Lower lobe of right lung (tissue), 2 donors: ENCODE results near the gene MYO1E. TPM values are rescaled to one million over a fixed set of nuclear protein-coding genes. Genes with fewer than 3 reads are reported as not detected.

Experiments
- ATAC-seq, 2 donors: fragments of 200-7000 bp; cut with Tn5 transposase; one replicate each; pipeline ENCODE4 v1.9.1; 2020 to 2022; ENCODE audit warnings: mild to moderate bottlenecking in 2 of 2, moderate library complexity in 2 of 2
- DNase-seq: peaks from one replicate; pipeline ENCODE4 v3.0.0-alpha.2; 2020
- H3K27ac ChIP-seq: fragments of 200-600 bp; one replicate; pipeline ENCODE4 v1.8.0; 2022
- H3K27me3 ChIP-seq: fragments of 200-600 bp; one replicate; pipeline ENCODE4 v1.8.0; 2022; ENCODE audit warnings: low read depth
- H3K36me3 ChIP-seq: fragments of 200-600 bp; one replicate; pipeline ENCODE4 v1.8.0; 2022; ENCODE audit warnings: mild to moderate bottlenecking
- H3K4me1 ChIP-seq: fragments of 200-600 bp; one replicate; pipeline ENCODE4 v1.8.0; 2022
- H3K4me3 ChIP-seq: fragments of 200-600 bp; one replicate; pipeline ENCODE4 v1.8.0; 2022; ENCODE audit warnings: mild to moderate bottlenecking
- H3K9me3 ChIP-seq: fragments of 200-600 bp; one replicate; pipeline ENCODE4 v1.8.0; 2022
- intact Hi-C: fragments of 100-400 bp; cut with DNase I; formaldehyde crosslinking; loops from one replicate; pipeline ENCODE4 v1.11.0; 2022
- total RNA-seq: library from RNA; stranded (reverse); fragmentation: NEBNext Ultra II Directional; extraction: Animal tissue kit (Norgen Biotek cat#: 25700); gene quantifications from one replicate; pipeline ENCODE4 v1.2.1, GENCODE V29; 2021
- TF ChIP-seq, protein P1 (sequence below): fragments of 200-600 bp; IDR thresholded peaks from one replicate; pipeline ENCODE4 v1.8.0; 2022; ENCODE audit warnings: antibody characterized with exemption, mild to moderate bottlenecking
- donor health status: DM: no; HTN: yes; CAD: no; lungs with severe emphysema.

Gene MYO1E
- total RNA-seq, 1 donor from 2014 or later = 59.4 TPM

DNA sequence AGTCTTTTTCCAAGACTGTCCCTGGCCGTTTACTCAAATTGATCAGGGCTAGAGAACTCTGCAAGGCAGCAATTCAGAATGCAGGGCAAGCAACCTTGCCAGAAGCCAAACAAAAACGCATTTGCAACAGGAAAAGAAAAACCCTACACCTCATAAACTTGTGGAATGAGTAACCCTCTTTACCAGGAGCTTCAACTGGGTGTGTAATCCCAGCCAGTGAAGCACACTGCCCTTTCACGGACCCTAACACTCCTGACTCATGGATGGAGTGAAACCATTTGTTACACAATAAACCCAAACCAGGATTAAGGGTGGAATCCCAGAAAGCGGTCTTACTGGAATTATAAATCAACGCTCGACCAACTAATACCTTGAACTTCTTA lies 180.8 kb downstream of the MYO1E start:
- Histone ChIP-seq H3K27ac (no peak overlapping the region), H3K27me3 (no peaks in the 10 kb centered on the region), H3K9me3 (no peaks in the 10 kb centered on the region), H3K4me1 (no peaks in the 10 kb centered on the region), H3K36me3 (peaks cover 68% of the 10 kb centered on the region), H3K4me3 (no peak overlapping the region)
- intact Hi-C loops = no loop called here
- DNase-seq = no peak
- no peak for ATAC-seq
- TF ChIP-seq, protein P1, sequence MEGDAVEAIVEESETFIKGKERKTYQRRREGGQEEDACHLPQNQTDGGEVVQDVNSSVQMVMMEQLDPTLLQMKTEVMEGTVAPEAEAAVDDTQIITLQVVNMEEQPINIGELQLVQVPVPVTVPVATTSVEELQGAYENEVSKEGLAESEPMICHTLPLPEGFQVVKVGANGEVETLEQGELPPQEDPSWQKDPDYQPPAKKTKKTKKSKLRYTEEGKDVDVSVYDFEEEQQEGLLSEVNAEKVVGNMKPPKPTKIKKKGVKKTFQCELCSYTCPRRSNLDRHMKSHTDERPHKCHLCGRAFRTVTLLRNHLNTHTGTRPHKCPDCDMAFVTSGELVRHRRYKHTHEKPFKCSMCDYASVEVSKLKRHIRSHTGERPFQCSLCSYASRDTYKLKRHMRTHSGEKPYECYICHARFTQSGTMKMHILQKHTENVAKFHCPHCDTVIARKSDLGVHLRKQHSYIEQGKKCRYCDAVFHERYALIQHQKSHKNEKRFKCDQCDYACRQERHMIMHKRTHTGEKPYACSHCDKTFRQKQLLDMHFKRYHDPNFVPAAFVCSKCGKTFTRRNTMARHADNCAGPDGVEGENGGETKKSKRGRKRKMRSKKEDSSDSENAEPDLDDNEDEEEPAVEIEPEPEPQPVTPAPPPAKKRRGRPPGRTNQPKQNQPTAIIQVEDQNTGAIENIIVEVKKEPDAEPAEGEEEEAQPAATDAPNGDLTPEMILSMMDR = no peak

DNA sequence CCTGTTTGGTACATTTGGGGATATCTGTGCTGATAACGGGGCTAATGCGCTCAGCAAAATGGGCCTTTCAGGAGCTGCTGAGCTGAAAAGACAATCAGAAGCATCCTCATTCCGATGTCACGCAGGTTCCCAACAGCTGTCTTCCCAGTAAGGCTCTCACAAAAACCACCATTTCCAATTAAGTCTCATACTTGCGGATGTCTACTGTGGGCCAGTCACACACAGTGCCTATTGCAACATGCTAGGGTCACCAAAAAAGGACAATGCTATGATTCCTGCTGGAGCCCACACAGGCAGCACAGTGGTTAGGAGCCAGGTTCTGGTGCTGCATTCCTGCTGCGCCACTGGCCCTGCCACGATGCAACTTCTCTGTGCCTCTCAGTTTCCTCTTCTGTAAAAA lies 182.4 kb downstream of the MYO1E start:
- TF ChIP-seq, protein P1 = no peak

DNA sequence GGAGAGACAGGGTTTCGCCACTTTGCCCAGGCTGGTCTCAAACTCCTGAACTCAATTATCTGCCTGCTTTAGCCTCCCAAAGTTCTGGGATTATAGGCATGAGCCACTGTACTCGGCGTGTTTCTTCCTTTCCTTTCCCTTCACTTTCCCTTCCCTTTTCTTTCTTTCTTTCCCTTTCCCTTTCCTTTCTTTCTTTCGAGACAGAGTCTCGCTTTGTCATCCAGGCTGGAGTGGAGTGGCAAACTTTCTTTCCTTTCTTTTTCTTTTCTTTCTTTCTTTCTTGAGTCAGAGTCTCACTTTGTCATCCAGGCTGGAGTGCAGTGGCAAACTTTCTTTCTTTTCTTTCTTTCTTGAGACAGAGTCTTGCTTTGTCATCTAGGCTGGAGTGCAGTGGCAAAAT lies 183.4 kb downstream of the MYO1E start:
- no peak overlapping the region for H3K4me3 ChIP-seq
- H3K36me3 ChIP-seq = peaks cover 45% of the 10 kb centered on the region
- DNase-seq = no peak
- no peak overlapping the region for H3K27ac ChIP-seq
- intact Hi-C loops = no loop called here
- no peaks in the 10 kb centered on the region for H3K9me3 ChIP-seq
- no peaks in the 10 kb centered on the region for H3K4me1 ChIP-seq
- TF ChIP-seq, protein P1 = no peak
- H3K27me3 ChIP-seq = no peaks in the 10 kb centered on the region
- no peak for ATAC-seq

More for the DNA sequence above, 182.4 kb downstream of the MYO1E start:
- H3K4me3 ChIP-seq = no peak overlapping the region
- peaks cover 56% of the 10 kb centered on the region for H3K36me3 ChIP-seq
- H3K27ac ChIP-seq = no peak overlapping the region
- no peak for ATAC-seq
- no peak for DNase-seq
- intact Hi-C loops = no loop called here
- no peaks in the 10 kb centered on the region for H3K9me3 ChIP-seq
- no peaks in the 10 kb centered on the region for H3K4me1 ChIP-seq
- no peaks in the 10 kb centered on the region for H3K27me3 ChIP-seq

DNA sequence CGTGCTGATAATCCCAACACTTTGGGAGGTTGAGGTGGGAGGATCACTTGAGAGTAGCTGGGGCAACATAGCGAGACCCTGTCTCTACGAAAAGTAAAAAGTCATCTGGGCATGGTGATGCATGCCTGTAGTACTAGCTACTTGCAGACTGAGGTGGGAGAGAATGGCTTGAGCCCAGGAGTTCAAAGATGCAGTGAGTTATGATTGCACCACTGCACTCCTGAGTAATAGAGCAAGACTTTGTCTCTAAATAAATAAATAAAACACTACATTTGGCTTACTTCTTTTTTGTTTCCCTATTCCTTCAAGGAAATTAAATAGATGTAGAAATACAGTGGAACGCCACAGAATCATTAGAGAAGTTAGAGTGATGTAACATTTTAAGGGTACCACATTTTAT lies 186.2 kb downstream of the MYO1E start:
- H3K27me3 ChIP-seq = no peaks in the 10 kb centered on the region
- H3K4me3 ChIP-seq = no peak overlapping the region
- no peak for DNase-seq
- H3K36me3 ChIP-seq = peaks cover 25% of the 10 kb centered on the region
- TF ChIP-seq, protein P1 = no peak
- no peak overlapping the region for H3K27ac ChIP-seq
- no peaks in the 10 kb centered on the region for H3K4me1 ChIP-seq
- ATAC-seq = no peak
- intact Hi-C loops = no loop called here
- H3K9me3 ChIP-seq = peaks cover 9% of the 10 kb centered on the region

DNA sequence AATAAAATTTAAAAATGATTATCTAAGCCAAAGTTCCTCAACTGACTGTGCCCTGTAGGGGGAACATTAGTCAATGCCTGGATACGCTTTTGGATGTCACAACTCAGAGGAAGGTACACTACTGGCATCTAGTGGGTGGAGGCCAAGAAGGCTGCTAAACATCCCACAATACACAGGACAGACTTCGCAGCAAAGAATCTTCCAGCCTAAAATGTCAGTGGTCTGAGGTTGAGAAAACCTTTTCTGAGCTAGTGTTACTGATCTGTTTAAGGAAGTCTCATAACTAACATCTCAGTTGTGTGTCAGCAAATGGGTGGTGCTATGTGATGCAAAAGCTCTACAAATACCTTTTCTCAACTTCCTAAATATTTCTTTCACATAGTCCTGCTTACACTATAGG lies 186.9 kb downstream of the MYO1E start:
- Histone ChIP-seq H3K9me3 (peaks cover 15% of the 10 kb centered on the region), H3K4me1 (no peaks in the 10 kb centered on the region), H3K27me3 (no peaks in the 10 kb centered on the region), H3K4me3 (no peak overlapping the region), H3K27ac (no peak overlapping the region), H3K36me3 (peaks cover 25% of the 10 kb centered on the region)
- DNase-seq = no peak
- intact Hi-C loops = no loop called here
- TF ChIP-seq, protein P1 = peak; percentile 30
- peak; percentile 67 to 70 for ATAC-seq
